Trophoblast cell (in vitro differentiated cells and primary cell): ENCODE data around the gene ATOSB.

Experiments
- DNase-seq, 2 donors: peaks; one replicate each; pipeline ENCODE4 v3.0.0-alpha.2; 2016
- H2AFZ ChIP-seq: 2 replicates; pipeline ENCODE4 v1.6.1; 2013; ENCODE audit warnings: low read length, moderate library complexity, mild to moderate bottlenecking; ENCODE audit not compliant: insufficient read depth, poor library complexity
- H2AK5ac ChIP-seq: 2 replicates; pipeline ENCODE4 v1.6.1; 2013; ENCODE audit warnings: mild to moderate bottlenecking, low read length
- H2BK120ac ChIP-seq: 2 replicates; pipeline ENCODE4 v1.6.1; 2013; ENCODE audit warnings: low read length, mild to moderate bottlenecking, moderate library complexity; ENCODE audit not compliant: insufficient read depth, poor library complexity
- H2BK12ac ChIP-seq: 2 replicates; pipeline ENCODE4 v1.6.1; 2013; ENCODE audit warnings: mild to moderate bottlenecking, low read length, moderate library complexity
- H2BK5ac ChIP-seq: 2 replicates; pipeline ENCODE4 v1.6.1; 2013; ENCODE audit warnings: low read length, low read depth, moderate library complexity, mild to moderate bottlenecking; ENCODE audit not compliant: poor library complexity
- H3K14ac ChIP-seq: 2 replicates; pipeline ENCODE4 v1.6.1; 2013; ENCODE audit warnings: mild to moderate bottlenecking, low read length
- H3K18ac ChIP-seq: 2 replicates; pipeline ENCODE4 v1.6.1; 2013; ENCODE audit warnings: mild to moderate bottlenecking, low read length
- H3K23ac ChIP-seq: 2 replicates; pipeline ENCODE4 v1.6.1; 2013; ENCODE audit warnings: low read length
- H3K27ac ChIP-seq: 2 replicates; pipeline ENCODE4 v1.5.1; 2013; ENCODE audit warnings: low read depth, mild to moderate bottlenecking, inconsistent platforms, low read length, moderate library complexity
- H3K27me3 ChIP-seq: 2 replicates; pipeline ENCODE4 v1.6.1; 2013; ENCODE audit warnings: inconsistent platforms, mild to moderate bottlenecking, low read length, moderate library complexity; ENCODE audit not compliant: insufficient read depth
- H3K36me3 ChIP-seq, 2 experiments: 1 replicate in 1 of 2; 2 replicates in 1 of 2; pipeline ENCODE4 v1.6.1; 2013; ENCODE audit warnings: low read length in 2 of 2, mild to moderate bottlenecking in 2 of 2, moderate library complexity in 1 of 2; ENCODE audit not compliant: insufficient read depth in 2 of 2, control insufficient read depth in 1 of 2
- H3K4ac ChIP-seq: 2 replicates; pipeline ENCODE4 v1.6.1; 2013; ENCODE audit warnings: low read depth, mild to moderate bottlenecking, low read length, moderate library complexity
- H3K4me1 ChIP-seq, 2 experiments: 1 replicate in 1 of 2; 2 replicates in 1 of 2; pipeline ENCODE4 v1.6.1; 2013; ENCODE audit warnings: low read length in 2 of 2, mild to moderate bottlenecking in 2 of 2, moderate library complexity in 1 of 2; ENCODE audit not compliant: insufficient read depth in 2 of 2, control insufficient read depth in 1 of 2
- H3K4me2 ChIP-seq: 2 replicates; pipeline ENCODE4 v1.6.1; 2013; ENCODE audit warnings: inconsistent platforms, mild to moderate bottlenecking, low read length, moderate library complexity
- H3K4me3 ChIP-seq: 2 replicates; pipeline ENCODE4 v1.5.1; 2013; ENCODE audit warnings: mild to moderate bottlenecking, low read depth, low read length, inconsistent platforms
- H3K79me1 ChIP-seq: one replicate; pipeline ENCODE4 v1.6.1; 2013; ENCODE audit warnings: low read length
- H3K79me2 ChIP-seq: 2 replicates; pipeline ENCODE4 v1.6.1; 2013; ENCODE audit warnings: low read length, mild to moderate bottlenecking; ENCODE audit not compliant: control insufficient read depth, insufficient read depth, poor library complexity
- H3K9ac ChIP-seq: 2 replicates; pipeline ENCODE4 v1.6.1; 2013; ENCODE audit warnings: mild to moderate bottlenecking, low read length
- H3K9me3 ChIP-seq: 2 replicates; pipeline ENCODE4 v1.6.1; 2013; ENCODE audit warnings: low read depth, mild to moderate bottlenecking, control low read depth, inconsistent platforms, low read length; ENCODE audit not compliant: insufficient read depth
- H4K12ac ChIP-seq: 2 replicates; pipeline ENCODE4 v1.6.1; 2013; ENCODE audit warnings: low read depth, mild to moderate bottlenecking, low read length, moderate library complexity
- H4K8ac ChIP-seq: 2 replicates; pipeline ENCODE4 v1.6.1; 2013; ENCODE audit warnings: low read depth, mild to moderate bottlenecking, low read length, moderate library complexity
- H4K91ac ChIP-seq: one replicate; pipeline ENCODE4 v1.6.1; 2013; ENCODE audit warnings: low read depth, mild to moderate bottlenecking, low read length, moderate library complexity
- WGBS: extraction: QIAGEN DNeasy Blood & Tissue Kit; methylation state at CpG from one replicate; pipeline ENCODE4 v1.1.7; 2013; ENCODE audit warnings: missing lambda C conversion rate; ENCODE audit not compliant: insufficient read length, insufficient coverage; ENCODE audit errors: extremely low coverage; 5-methylcytosine and 5-hydroxymethylcytosine counted together

ATOSB gene

GRCh38 chr9:35059438-35059837 is 56.2 kb downstream of the ATOSB start:
- Histone ChIP-seq H4K91ac (no peak overlapping the region), H3K14ac (no peak overlapping the region), H2BK120ac (no peak overlapping the region), H4K12ac (no peak overlapping the region), H3K36me3 (peaks cover 60 to 86% of the 10 kb centered on the region in 2 experiments), H3K4me2 (no peak overlapping the region), H2BK12ac (no peak overlapping the region), H3K9ac (no peak overlapping the region), H3K79me1 (no peaks in the 10 kb centered on the region), H3K4me3 (peak overlapping the region; percentile 3), H3K27me3 (no peaks in the 10 kb centered on the region), H3K18ac (no peak overlapping the region), H3K27ac (no peak overlapping the region), H3K23ac (no peak overlapping the region), H2AK5ac (no peak overlapping the region), H2BK5ac (no peak overlapping the region), H4K8ac (no peak overlapping the region), H3K4me1 (no peaks in the 10 kb centered on the region), H3K9me3 (peaks cover 3% of the 10 kb centered on the region), H3K4ac (no peak overlapping the region), H3K79me2 (no peaks in the 10 kb centered on the region), H2AFZ (no peak overlapping the region)
- no peak for DNase-seq
- WGBS: no CpG with 5 or more reads among the region's 10 CpGs

- no peak overlapping the region for H2AFZ ChIP-seq
- H4K8ac ChIP-seq: no peak overlapping the region
- no peak overlapping the region for H4K91ac ChIP-seq
- no peak overlapping the region for H3K27ac ChIP-seq
- no peak overlapping the region for H2BK5ac ChIP-seq
- H3K79me2 ChIP-seq: no peaks in the 10 kb centered on the region
- no peak overlapping the region for H4K12ac ChIP-seq
- DNase-seq: no peak
- no peak overlapping the region for H3K4ac ChIP-seq
- WGBS: no CpG with 5 or more reads among the region's 8 CpGs
- no peak overlapping the region for H3K9ac ChIP-seq
- H3K4me2 ChIP-seq: no peak overlapping the region
- H3K9me3 ChIP-seq: peaks cover 3% of the 10 kb centered on the region
- H3K18ac ChIP-seq: no peak overlapping the region
- H3K4me1 ChIP-seq: no peaks in the 10 kb centered on the region
- no peaks in the 10 kb centered on the region for H3K79me1 ChIP-seq
- H3K36me3 ChIP-seq: peaks cover 54 to 70% of the 10 kb centered on the region in 2 experiments
- H3K14ac ChIP-seq: no peak overlapping the region
- no peak overlapping the region for H2BK120ac ChIP-seq
- no peak overlapping the region for H2BK12ac ChIP-seq
- H3K23ac ChIP-seq: no peak overlapping the region
- H3K4me3 ChIP-seq: no peak overlapping the region
- H2AK5ac ChIP-seq: no peak overlapping the region
- H3K27me3 ChIP-seq: no peaks in the 10 kb centered on the region
Measured at GRCh38 chr9:35057271-35057620, 58.4 kb downstream of the ATOSB start.

- no peak overlapping the region for H3K18ac ChIP-seq
- H4K8ac ChIP-seq: no peak overlapping the region
- H2AK5ac ChIP-seq: no peak overlapping the region
- H2BK12ac ChIP-seq: no peak overlapping the region
- H3K79me1 ChIP-seq: no peaks in the 10 kb centered on the region
- H3K4me1 ChIP-seq: no peaks in the 10 kb centered on the region
- H3K4ac ChIP-seq: no peak overlapping the region
- H3K14ac ChIP-seq: no peak overlapping the region
- peaks cover 3% of the 10 kb centered on the region for H3K9me3 ChIP-seq
- H3K27me3 ChIP-seq: no peaks in the 10 kb centered on the region
- H2BK5ac ChIP-seq: no peak overlapping the region
- H3K27ac ChIP-seq: no peak overlapping the region
- H4K12ac ChIP-seq: no peak overlapping the region
- H4K91ac ChIP-seq: no peak overlapping the region
- peaks cover 49 to 65% of the 10 kb centered on the region in 2 experiments for H3K36me3 ChIP-seq
- no peak overlapping the region for H3K4me3 ChIP-seq
- no peak overlapping the region for H2BK120ac ChIP-seq
- H2AFZ ChIP-seq: no peak overlapping the region
- WGBS: no CpG with 5 or more reads among the region's 9 CpGs
- no peak for DNase-seq
- H3K23ac ChIP-seq: no peak overlapping the region
- no peaks in the 10 kb centered on the region for H3K79me2 ChIP-seq
- H3K9ac ChIP-seq: no peak overlapping the region
- no peak overlapping the region for H3K4me2 ChIP-seq
Measured at GRCh38 chr9:35056571-35057270, 58.9 kb downstream of the ATOSB start.

- H3K79me1 ChIP-seq: no peaks in the 10 kb centered on the region
- H2BK5ac ChIP-seq: no peak overlapping the region
- no peak overlapping the region for H2AFZ ChIP-seq
- no CpG with 5 or more reads among the region's 14 CpGs for WGBS
- no peak overlapping the region for H3K4me3 ChIP-seq
- no peak overlapping the region for H3K27ac ChIP-seq
- H3K14ac ChIP-seq: no peak overlapping the region
- H4K8ac ChIP-seq: no peak overlapping the region
- no peak overlapping the region for H3K23ac ChIP-seq
- no peak overlapping the region for H2BK12ac ChIP-seq
- no peak overlapping the region for H3K4me2 ChIP-seq
- H2BK120ac ChIP-seq: no peak overlapping the region
- H3K79me2 ChIP-seq: no peaks in the 10 kb centered on the region
- H3K27me3 ChIP-seq: no peaks in the 10 kb centered on the region
- no peaks in the 10 kb centered on the region for H3K4me1 ChIP-seq
- H2AK5ac ChIP-seq: no peak overlapping the region
- peaks cover 39 to 58% of the 10 kb centered on the region in 2 experiments for H3K36me3 ChIP-seq
- no peak for DNase-seq
- H3K9me3 ChIP-seq: peaks cover 3% of the 10 kb centered on the region
- no peak overlapping the region for H4K12ac ChIP-seq
- H3K4ac ChIP-seq: no peak overlapping the region
- H3K9ac ChIP-seq: no peak overlapping the region
- no peak overlapping the region for H3K18ac ChIP-seq
- H4K91ac ChIP-seq: no peak overlapping the region
Measured at GRCh38 chr9:35054871-35055644, 60.6 kb downstream of the ATOSB start.
